Common myeloid progenitor, CD34-positive (primary cell): ENCODE measurements around the gene NKAIN1.
"Not testable (repeated sequence)": the region's sequence is repeated elsewhere in the genome, so short reads cannot be mapped to it uniquely, and the experiment has no call there.

Experiments used
- CTCF ChIA-PET: fragments of 350-600 bp; sonication (Branson Sonifier 250); formaldehyde crosslinking; loops from one replicate; lab custom pipeline; 2021; ENCODE audit warnings: antibody characterized with exemption; lab: Charles Lee
- POLR2A ChIA-PET: fragments of 350-600 bp; sonication (Branson Sonifier 250); formaldehyde crosslinking; loops from one replicate; lab custom pipeline; 2021; ENCODE audit warnings: antibody characterized with exemption; lab: Charles Lee
- DNase-seq, 3 donors: peaks; one replicate each; pipeline versions ENCODE4 v3.0.0 to v3.0.0-alpha.2; 2013
- H3K27ac ChIP-seq, 2 experiments: 1 replicate in 1 of 2; 2 replicates in 1 of 2; pipeline ENCODE4 v1.7.0; 2013; ENCODE audit warnings: inconsistent platforms in 2 of 2, low read length in 2 of 2, mild to moderate bottlenecking in 2 of 2, low read depth in 1 of 2, moderate library complexity in 1 of 2; ENCODE audit not compliant: severe bottlenecking in 2 of 2, insufficient read depth in 1 of 2, poor library complexity in 1 of 2
- H3K27me3 ChIP-seq, 5 experiments: replicated peaks in 2 of 5; 1 replicate in 3 of 5; 2 replicates in 2 of 5; pipeline versions ENCODE4 v1.6.1 to v1.7.0; 2013; ENCODE audit warnings: low read length in 4 of 5, mild to moderate bottlenecking in 2 of 5, moderate library complexity in 2 of 5, inconsistent platforms in 1 of 5; ENCODE audit not compliant: insufficient read depth in 5 of 5, control insufficient read depth in 4 of 5
- H3K36me3 ChIP-seq, 4 experiments: 1 replicate in 2 of 4; 2 replicates in 2 of 4; pipeline versions ENCODE4 v1.6.1 to v1.7.0; 2013; ENCODE audit warnings: low read length in 3 of 4, control low read depth in 1 of 4, mild to moderate bottlenecking in 1 of 4; ENCODE audit not compliant: control insufficient read depth in 4 of 4, insufficient read depth in 4 of 4
- H3K4me1 ChIP-seq, 4 experiments: 1 replicate in 3 of 4; 2 replicates in 1 of 4; pipeline versions ENCODE4 v1.6.1 to v1.7.1; 2013; ENCODE audit warnings: low read length in 3 of 4, mild to moderate bottlenecking in 3 of 4, control low read depth in 1 of 4, inconsistent platforms in 1 of 4, moderate library complexity in 1 of 4; ENCODE audit not compliant: control insufficient read depth in 4 of 4, insufficient read depth in 4 of 4; ENCODE audit errors: control extremely low read depth in 1 of 4
- H3K4me3 ChIP-seq, 7 experiments: 1 replicate in 4 of 7; 2 replicates in 3 of 7; pipeline versions ENCODE4 v1.5.1 to v1.7.0; 2013; ENCODE audit warnings: mild to moderate bottlenecking in 7 of 7, low read length in 6 of 7, moderate library complexity in 6 of 7, inconsistent platforms in 2 of 7, low read depth in 2 of 7, control low read depth in 1 of 7; ENCODE audit not compliant: insufficient read depth in 4 of 7, control insufficient read depth in 1 of 7; ENCODE audit errors: extremely low read depth in 1 of 7
- H3K9me3 ChIP-seq, 5 experiments: 1 replicate in 4 of 5; 2 replicates in 1 of 5; pipeline versions ENCODE4 v1.6.1 to v1.7.1; 2013; ENCODE audit warnings: low read length in 4 of 5, mild to moderate bottlenecking in 2 of 5, inconsistent platforms in 1 of 5, low read depth in 1 of 5, moderate library complexity in 1 of 5; ENCODE audit not compliant: control insufficient read depth in 4 of 5, insufficient read depth in 2 of 5; ENCODE audit errors: control extremely low read depth in 1 of 5
- WGBS: methylation state at CpG from one replicate; pipeline ENCODE4 v1.1.5; 2013; ENCODE audit not compliant: insufficient coverage; 5-methylcytosine and 5-hydroxymethylcytosine counted together

Gene NKAIN1

GRCh38 chr1:31264790-31265386, 25.2 kb upstream of the NKAIN1 start:
- peaks cover 24 to 78% (median 58%) of the 10 kb centered on the region in 4 experiments for H3K36me3 ChIP-seq
- WGBS, result 100% methylated on average over 1 of the region's 1 CpG
- POLR2A ChIA-PET, result interaction anchor here (0.6 kb wide), 1 partner anchor 19 kb away, joined by 6 read pairs; no protein-coding TSS in a partner anchor

GRCh38 chr1:31263408-31263807, 23.7 kb upstream of the NKAIN1 start:
- CTCF ChIA-PET, result interaction anchor here (1.0 to 2.0 kb wide), 2 partner anchors 10 to 74 kb away, joined by 3 to 11 read pairs; no protein-coding TSS in a partner anchor
- H3K27me3 ChIP-seq, result no peaks in the 10 kb centered on the region

More at GRCh38 chr1:31264790-31265386, 25.2 kb upstream of the NKAIN1 start:
- CTCF ChIA-PET, result no interaction called here
- Histone ChIP-seq H3K9me3 (no peaks in the 10 kb centered on the region), H3K27me3 (no peaks in the 10 kb centered on the region), H3K27ac (no peak overlapping the region), H3K4me1 (no peaks in the 10 kb centered on the region), H3K4me3 (no peak overlapping the region)
- no peak for DNase-seq

GRCh38 chr1:31262393-31262792, 22.7 kb upstream of the NKAIN1 start:
- not testable (repeated sequence) for H3K4me1 ChIP-seq, H3K9me3 ChIP-seq, DNase-seq, H3K27me3 ChIP-seq, H3K27ac ChIP-seq, H3K4me3 ChIP-seq
- POLR2A ChIA-PET, result interaction anchor here (0.7 kb wide), 1 partner anchor 65 kb away, joined by 4 read pairs; no protein-coding TSS in a partner anchor
- CTCF ChIA-PET, result interaction anchor here (0.6 to 2.0 kb wide), 5 partner anchors 11 to 353 kb away, joined by 3 to 11 read pairs (median 4); no protein-coding TSS in a partner anchor
- 100% methylated on average over 1 of the region's 5 CpGs for WGBS
- peaks cover 18 to 78% (median 57%) of the 10 kb centered on the region in 4 experiments for H3K36me3 ChIP-seq

More at GRCh38 chr1:31263408-31263807, 23.7 kb upstream of the NKAIN1 start:
- WGBS, result 100% methylated on average over 3 of the region's 3 CpGs
- no peak for DNase-seq
- Histone ChIP-seq H3K27ac (no peak overlapping the region), H3K36me3 (peaks cover 21 to 77% (median 57%) of the 10 kb centered on the region in 4 experiments), H3K9me3 (no peaks in the 10 kb centered on the region), H3K4me3 (no peak overlapping the region), H3K4me1 (no peaks in the 10 kb centered on the region)
- POLR2A ChIA-PET, result interaction anchor here (0.6 kb wide), 1 partner anchor 74 kb away, joined by 3 read pairs; no protein-coding TSS in a partner anchor

GRCh38 chr1:31261916-31262315, 22.2 kb upstream of the NKAIN1 start:
- WGBS, result 95% methylated on average over 3 of the region's 3 CpGs
- Histone ChIP-seq H3K27ac (no peak overlapping the region), H3K9me3 (no peaks in the 10 kb centered on the region), H3K27me3 (no peaks in the 10 kb centered on the region), H3K36me3 (peaks cover 14 to 78% (median 59%) of the 10 kb centered on the region in 4 experiments), H3K4me1 (no peaks in the 10 kb centered on the region), H3K4me3 (no peak overlapping the region)
- DNase-seq, result no peak
- ChIA-PET POLR2A (no interaction called here), CTCF (interaction anchor here (0.8 to 2.0 kb wide), 3 partner anchors 11 to 78 kb away, joined by 3 to 11 read pairs (median 3); no protein-coding TSS in a partner anchor)

- no peaks in the 10 kb centered on the region for H3K9me3 ChIP-seq
- CTCF ChIA-PET, result no interaction called here
Observed at GRCh38 chr1:31259746-31260145, 20.1 kb upstream of the NKAIN1 start.

GRCh38 chr1:31258581-31258980, 18.9 kb upstream of the NKAIN1 start:
- 100% methylated on average over 1 of the region's 1 CpG for WGBS
- Histone ChIP-seq H3K36me3 (peaks cover 6 to 55% (median 41%) of the 10 kb centered on the region in 4 experiments), H3K4me3 (no peak overlapping the region), H3K4me1 (no peaks in the 10 kb centered on the region), H3K9me3 (no peaks in the 10 kb centered on the region), H3K27ac (no peak overlapping the region), H3K27me3 (no peaks in the 10 kb centered on the region)
- DNase-seq, result no peak
- ChIA-PET CTCF (no interaction called here), POLR2A (no interaction called here)

More at GRCh38 chr1:31259746-31260145, 20.1 kb upstream of the NKAIN1 start:
- Histone ChIP-seq H3K27me3 (no peaks in the 10 kb centered on the region), H3K27ac (no peak overlapping the region), H3K4me1 (no peaks in the 10 kb centered on the region), H3K36me3 (peaks cover 9 to 62% (median 48%) of the 10 kb centered on the region in 4 experiments), H3K4me3 (no peak overlapping the region)
- no peak for DNase-seq
- 100% methylated on average over 1 of the region's 3 CpGs for WGBS
- POLR2A ChIA-PET, result interaction anchor here (0.6 kb wide), 1 partner anchor 85 kb away, joined by 5 read pairs; no protein-coding TSS in a partner anchor

GRCh38 chr1:31257213-31257612, 17.5 kb upstream of the NKAIN1 start:
- CTCF ChIA-PET, result no interaction called here
- H3K27me3 ChIP-seq, result no peaks in the 10 kb centered on the region
- H3K4me3 ChIP-seq, result no peak overlapping the region
- H3K36me3 ChIP-seq, result peaks cover 6 to 48% (median 36%) of the 10 kb centered on the region in 4 experiments
- no peak for DNase-seq
- POLR2A ChIA-PET, result no interaction called here
- no peak overlapping the region for H3K27ac ChIP-seq
- no peaks in the 10 kb centered on the region for H3K4me1 ChIP-seq
- H3K9me3 ChIP-seq, result no peaks in the 10 kb centered on the region
- WGBS, result 100% methylated on average over 1 of the region's 1 CpG
